IPS-20b (cell line): Measurements from ENCODE around the gene CHD3.

Source experiments
- H3K27ac ChIP-seq: one replicate; pipeline ENCODE4 v1.5.1; 2013; ENCODE audit warnings: low read length
- H3K27me3 ChIP-seq: 2 replicates; pipeline ENCODE4 v1.6.1; 2013; ENCODE audit warnings: mild to moderate bottlenecking, low read length, inconsistent platforms; ENCODE audit not compliant: insufficient read depth
- H3K36me3 ChIP-seq: 2 replicates; pipeline ENCODE4 v1.6.1; 2013; ENCODE audit warnings: low read depth, mild to moderate bottlenecking, inconsistent platforms, low read length, moderate library complexity; ENCODE audit not compliant: insufficient read depth
- H3K4me1 ChIP-seq: 2 replicates; pipeline ENCODE4 v1.6.1; 2013; ENCODE audit warnings: mild to moderate bottlenecking, control low read depth, inconsistent platforms, low read length, moderate library complexity; ENCODE audit not compliant: insufficient read depth
- H3K4me3 ChIP-seq: 2 replicates; pipeline ENCODE4 v1.5.1; 2013; ENCODE audit warnings: mild to moderate bottlenecking, low read length, inconsistent platforms
- H3K9ac ChIP-seq: 2 replicates; pipeline ENCODE4 v1.6.1; 2013; ENCODE audit warnings: low read depth, mild to moderate bottlenecking, inconsistent platforms, low read length, moderate library complexity
- H3K9me3 ChIP-seq: 2 replicates; pipeline ENCODE4 v1.6.1; 2013; ENCODE audit warnings: mild to moderate bottlenecking, low read depth, low read length, inconsistent platforms; ENCODE audit not compliant: insufficient read depth

The CHD3 gene

GRCh38 chr17:7931709-7932482, 43.3 kb downstream of the CHD3 start, which contains the start of the genes CNTROB and TRAPPC1:
TSS of gene CNTROB (plus strand) at chr17:7932206. CDS start at chr17:7933080, 874 bp downstream.
TSS of gene TRAPPC1 (minus strand) at chr17:7931946. CDS start at chr17:7931829, 117 bp downstream.
- peak within 1 kb of the TSS; percentile 86 for H3K9ac ChIP-seq
- H3K4me1 ChIP-seq: peaks cover 7% of the 10 kb centered on the region; the same call in 1 of the 2 replicates
- peaks cover 27% of the 10 kb centered on the region for H3K27me3 ChIP-seq
- H3K36me3 ChIP-seq: peaks cover 22% of the 10 kb centered on the region
- no peak within 1 kb of the TSS for H3K27ac ChIP-seq
- peak within 1 kb of the TSS; percentile 92 for H3K4me3 ChIP-seq
- H3K9me3 ChIP-seq: no peaks in the 10 kb centered on the region

GRCh38 chr17:7932483-7932891, 43.9 kb downstream of the CHD3 start:
- H3K4me1 ChIP-seq: peaks cover 7% of the 10 kb centered on the region; the same call in 1 of the 2 replicates
- H3K36me3 ChIP-seq: peaks cover 26% of the 10 kb centered on the region
- H3K9ac ChIP-seq: peak overlapping the region; percentile 86
- H3K9me3 ChIP-seq: no peaks in the 10 kb centered on the region
- peaks cover 21% of the 10 kb centered on the region for H3K27me3 ChIP-seq
- peak overlapping the region; percentile 92 for H3K4me3 ChIP-seq
- no peak overlapping the region for H3K27ac ChIP-seq

- peaks cover 26% of the 10 kb centered on the region for H3K36me3 ChIP-seq
- peak overlapping the region; percentile 92 for H3K4me3 ChIP-seq
- peaks cover 7% of the 10 kb centered on the region; the same call in 1 of the 2 replicates for H3K4me1 ChIP-seq
- H3K9me3 ChIP-seq: no peaks in the 10 kb centered on the region
- H3K27ac ChIP-seq: no peak overlapping the region
- H3K9ac ChIP-seq: peak overlapping the region; percentile 86
- peaks cover 17% of the 10 kb centered on the region for H3K27me3 ChIP-seq
Measured at GRCh38 chr17:7932949-7933348, 44.4 kb downstream of the CHD3 start.

- Histone ChIP-seq H3K27me3 (no peaks in the 10 kb centered on the region; the same call in 1 of the 2 replicates), H3K9ac (no peak overlapping the region), H3K4me3 (no peak overlapping the region), H3K9me3 (no peaks in the 10 kb centered on the region), H3K36me3 (peaks cover 42% of the 10 kb centered on the region), H3K27ac (no peak overlapping the region), H3K4me1 (peaks cover 7% of the 10 kb centered on the region; the same call in 1 of the 2 replicates)
Measured at GRCh38 chr17:7935859-7936258, 47.3 kb downstream of the CHD3 start.

GRCh38 chr17:7940034-7940433, 51.4 kb downstream of the CHD3 start:
- Histone ChIP-seq H3K4me3 (no peak overlapping the region), H3K9ac (no peak overlapping the region), H3K9me3 (no peaks in the 10 kb centered on the region), H3K36me3 (peaks cover 66% of the 10 kb centered on the region), H3K4me1 (no peaks in the 10 kb centered on the region), H3K27me3 (no peaks in the 10 kb centered on the region), H3K27ac (no peak overlapping the region)

GRCh38 chr17:7940743-7941142, 52.2 kb downstream of the CHD3 start:
- Histone ChIP-seq H3K27ac (no peak overlapping the region), H3K9me3 (no peaks in the 10 kb centered on the region), H3K4me3 (no peak overlapping the region), H3K27me3 (no peaks in the 10 kb centered on the region), H3K4me1 (no peaks in the 10 kb centered on the region), H3K9ac (no peak overlapping the region), H3K36me3 (peaks cover 67% of the 10 kb centered on the region)

- Histone ChIP-seq H3K9ac (no peak overlapping the region), H3K27me3 (no peaks in the 10 kb centered on the region), H3K27ac (no peak overlapping the region), H3K9me3 (no peaks in the 10 kb centered on the region), H3K4me1 (no peaks in the 10 kb centered on the region), H3K36me3 (peaks cover 73% of the 10 kb centered on the region), H3K4me3 (no peak overlapping the region)
Measured at GRCh38 chr17:7943291-7943690, 54.7 kb downstream of the CHD3 start.

GRCh38 chr17:7944326-7944725, 55.7 kb downstream of the CHD3 start:
- H3K36me3 ChIP-seq: peaks cover 83% of the 10 kb centered on the region
- H3K27me3 ChIP-seq: no peaks in the 10 kb centered on the region
- H3K27ac ChIP-seq: no peak overlapping the region
- H3K9ac ChIP-seq: no peak overlapping the region
- no peaks in the 10 kb centered on the region for H3K4me1 ChIP-seq
- H3K4me3 ChIP-seq: no peak overlapping the region
- H3K9me3 ChIP-seq: no peaks in the 10 kb centered on the region

- Histone ChIP-seq H3K36me3 (peaks cover 79% of the 10 kb centered on the region), H3K9me3 (no peaks in the 10 kb centered on the region), H3K4me3 (no peak overlapping the region), H3K27ac (no peak overlapping the region), H3K9ac (no peak overlapping the region), H3K4me1 (no peaks in the 10 kb centered on the region), H3K27me3 (no peaks in the 10 kb centered on the region)
Measured at GRCh38 chr17:7945651-7946050, 57.1 kb downstream of the CHD3 start.

GRCh38 chr17:7946441-7946840, 57.9 kb downstream of the CHD3 start:
- Histone ChIP-seq H3K4me3 (no peak overlapping the region), H3K36me3 (peaks cover 71% of the 10 kb centered on the region), H3K9ac (no peak overlapping the region), H3K27me3 (no peaks in the 10 kb centered on the region), H3K4me1 (no peaks in the 10 kb centered on the region), H3K9me3 (no peaks in the 10 kb centered on the region), H3K27ac (no peak overlapping the region)

GRCh38 chr17:7947651-7948050, 59.1 kb downstream of the CHD3 start:
- Histone ChIP-seq H3K36me3 (peaks cover 68% of the 10 kb centered on the region), H3K4me1 (no peaks in the 10 kb centered on the region), H3K9me3 (no peaks in the 10 kb centered on the region), H3K4me3 (no peak overlapping the region), H3K9ac (no peak overlapping the region), H3K27ac (no peak overlapping the region), H3K27me3 (no peaks in the 10 kb centered on the region)

- no peaks in the 10 kb centered on the region for H3K9me3 ChIP-seq
- no peaks in the 10 kb centered on the region for H3K27me3 ChIP-seq
- no peak overlapping the region for H3K4me3 ChIP-seq
- no peak overlapping the region for H3K9ac ChIP-seq
- no peaks in the 10 kb centered on the region for H3K4me1 ChIP-seq
- H3K36me3 ChIP-seq: peaks cover 44% of the 10 kb centered on the region
- no peak overlapping the region for H3K27ac ChIP-seq
Measured at GRCh38 chr17:7950578-7950977, 62.0 kb downstream of the CHD3 start.
